A673 (cell line): ENCODE data around the gene EVI2B. TPM values are rescaled to one million over a fixed set of nuclear protein-coding genes. Genes with fewer than 3 reads are reported as not detected.

Source experiments
- BruUV-seq: library from RNA; stranded (reverse); fragments of 400-500 nt; replicated peaks from 2 replicates; lab custom pipeline; 2021; lab: Mats Ljungman, UMichigan
- CTCF ChIA-PET: fragments of 300-600 bp; sonication (Branson Sonifier 250); formaldehyde crosslinking; loops from one replicate; lab custom pipeline; 2022; ENCODE audit warnings: antibody characterized with exemption; lab: Charles Lee
- POLR2A ChIA-PET: fragments of 300-600 bp; sonication (Branson Sonifier 250); formaldehyde crosslinking; loops from one replicate; lab custom pipeline; 2022; ENCODE audit warnings: antibody characterized with exemption; ENCODE audit not compliant: low non-redundant PET; lab: Charles Lee
- DNase-seq: peaks from one replicate; pipeline ENCODE4 v3.0.0-alpha.2; 2015; ENCODE audit warnings: low spot score
- H3K27ac ChIP-seq: fragments of 200-600 bp; sonication (generic); 2 replicates; pipeline ENCODE4 v1.5.1; 2016; ENCODE audit warnings: mixed run types, low read depth, mild to moderate bottlenecking, mixed read lengths, antibody characterized with exemption, low read length; ENCODE audit not compliant: poor library complexity, severe bottlenecking
- H3K27me3 ChIP-seq: fragments of 200-600 bp; sonication (generic); replicated peaks from 2 replicates; pipeline ENCODE4 v1.6.1; 2017; ENCODE audit warnings: mixed run types, low read depth, mild to moderate bottlenecking, mixed read lengths, antibody characterized with exemption, low read length; ENCODE audit not compliant: insufficient read depth, poor library complexity
- H3K36me3 ChIP-seq: fragments of 200-600 bp; sonication (generic); 2 replicates; pipeline ENCODE4 v1.6.1; 2016; ENCODE audit warnings: mixed run types, mild to moderate bottlenecking, mixed read lengths, antibody characterized with exemption, low read length; ENCODE audit not compliant: insufficient read depth, poor library complexity, severe bottlenecking
- H3K4me1 ChIP-seq: fragments of 200-600 bp; sonication (generic); 2 replicates; pipeline ENCODE4 v1.6.1; 2017; ENCODE audit warnings: mixed run types, mild to moderate bottlenecking, mixed read lengths, antibody characterized with exemption, low read length; ENCODE audit not compliant: insufficient read depth, poor library complexity, severe bottlenecking
- H3K4me3 ChIP-seq: fragments of 200-600 bp; sonication (generic); 2 replicates; pipeline ENCODE4 v1.5.1; 2016; ENCODE audit warnings: low read depth, mixed run types, mild to moderate bottlenecking, mixed read lengths, low read length; ENCODE audit not compliant: poor library complexity, severe bottlenecking
- H3K9me3 ChIP-seq: fragments of 200-600 bp; sonication (generic); 2 replicates; pipeline ENCODE4 v1.6.1; 2016; ENCODE audit warnings: mixed run types, low read depth, mild to moderate bottlenecking, mixed read lengths, antibody characterized with exemption, low read length; ENCODE audit not compliant: poor library complexity, severe bottlenecking
- CTCF ChIP-seq: fragments of 300-800, 200-600 bp; sonication (generic); conservative IDR thresholded peaks from 2 replicates; pipeline ENCODE4 v1.5.1; 2017; ENCODE audit warnings: low read depth, mild to moderate bottlenecking, antibody characterized with exemption, low read length, moderate library complexity, mixed read lengths
- EZH2 ChIP-seq: fragments of 200-600 bp; sonication (generic); IDR thresholded peaks from 2 replicates; pipeline ENCODE4 v1.6.1; 2017; ENCODE audit warnings: borderline replicate concordance, low read depth, mild to moderate bottlenecking, mixed read lengths, antibody characterized with exemption, low read length; ENCODE audit not compliant: poor library complexity, severe bottlenecking
- intact Hi-C: fragments of 100-400 bp; cut with micrococcal nuclease; formaldehyde crosslinking; loops from one replicate; pipeline ENCODE4 v1.10.0; 2022; ENCODE audit not compliant: unreplicated experiment
- total RNA-seq: library from RNA; stranded (reverse); gene quantifications from 2 replicates; pipeline ENCODE4 v1.2.3, GENCODE V29; 2021

The EVI2B gene
- total RNA-seq, 1 experiment from 2014 or later, result 0.92 TPM

- H3K4me1 ChIP-seq, result no peaks in the 10 kb centered on the region
- no peaks in the 10 kb centered on the region for H3K36me3 ChIP-seq
- no peaks in the 10 kb centered on the region for H3K9me3 ChIP-seq
- TF ChIP-seq CTCF, result no peak
- TF ChIP-seq EZH2, result no peak
- CTCF ChIA-PET, result no interaction called here
- POLR2A ChIA-PET, result no interaction called here
- no peak within 1 kb of the TSS for H3K4me3 ChIP-seq
- DNase-seq, result no peak
- no peaks in the 10 kb centered on the region for H3K27me3 ChIP-seq
- H3K27ac ChIP-seq, result no peak within 1 kb of the TSS
- intact Hi-C loops, result no loop called here
- BruUV-seq, result no TSS peak
Measured at GRCh38 chr17:31297090-31297489, 16.8 kb downstream of the EVI2B start, which contains the start of gene OMG. Gene OMG (minus strand): TSS chr17:31297239. CDS start chr17:31296331, 908 bp downstream.

- DNase-seq, result no peak
- TF ChIP-seq CTCF (no peak), EZH2 (no peak)
- no peak overlapping the region for H3K4me3 ChIP-seq
- H3K27ac ChIP-seq, result no peak overlapping the region
- H3K9me3 ChIP-seq, result no peaks in the 10 kb centered on the region
- CTCF ChIA-PET, result no interaction called here
- intact Hi-C loops, result no loop called here
- H3K36me3 ChIP-seq, result no peaks in the 10 kb centered on the region
- no peaks in the 10 kb centered on the region for H3K27me3 ChIP-seq
- H3K4me1 ChIP-seq, result no peaks in the 10 kb centered on the region
- POLR2A ChIA-PET, result no interaction called here
- BruUV-seq, result no TSS peak
Measured at GRCh38 chr17:31296142-31296541, 17.7 kb downstream of the EVI2B start.

GRCh38 chr17:31295489-31295871, 18.4 kb downstream of the EVI2B start:
- ChIA-PET POLR2A (no interaction called here), CTCF (no interaction called here)
- no peaks in the 10 kb centered on the region for H3K27me3 ChIP-seq
- no peaks in the 10 kb centered on the region for H3K36me3 ChIP-seq
- no peaks in the 10 kb centered on the region for H3K4me1 ChIP-seq
- H3K27ac ChIP-seq, result no peak overlapping the region
- no peak overlapping the region for H3K4me3 ChIP-seq
- TF ChIP-seq EZH2 (no peak), CTCF (no peak)
- H3K9me3 ChIP-seq, result no peaks in the 10 kb centered on the region
- intact Hi-C loops, result no loop called here
- DNase-seq, result no peak
- BruUV-seq, result no TSS peak
